GM19043 (cell line): ENCODE data around the gene NPEPPS.
"Not testable (repeated sequence)": the region's sequence is repeated elsewhere in the genome, so short reads cannot be mapped to it uniquely, and the experiment has no call there.

Experiments
- ATAC-seq: cut with Tn5 transposase; IDR thresholded peaks from one replicate; pipeline ENCODE4 v1.9.1; 2021; ENCODE audit warnings: low read depth; ENCODE audit not compliant: unreplicated experiment

The NPEPPS gene

DNA sequence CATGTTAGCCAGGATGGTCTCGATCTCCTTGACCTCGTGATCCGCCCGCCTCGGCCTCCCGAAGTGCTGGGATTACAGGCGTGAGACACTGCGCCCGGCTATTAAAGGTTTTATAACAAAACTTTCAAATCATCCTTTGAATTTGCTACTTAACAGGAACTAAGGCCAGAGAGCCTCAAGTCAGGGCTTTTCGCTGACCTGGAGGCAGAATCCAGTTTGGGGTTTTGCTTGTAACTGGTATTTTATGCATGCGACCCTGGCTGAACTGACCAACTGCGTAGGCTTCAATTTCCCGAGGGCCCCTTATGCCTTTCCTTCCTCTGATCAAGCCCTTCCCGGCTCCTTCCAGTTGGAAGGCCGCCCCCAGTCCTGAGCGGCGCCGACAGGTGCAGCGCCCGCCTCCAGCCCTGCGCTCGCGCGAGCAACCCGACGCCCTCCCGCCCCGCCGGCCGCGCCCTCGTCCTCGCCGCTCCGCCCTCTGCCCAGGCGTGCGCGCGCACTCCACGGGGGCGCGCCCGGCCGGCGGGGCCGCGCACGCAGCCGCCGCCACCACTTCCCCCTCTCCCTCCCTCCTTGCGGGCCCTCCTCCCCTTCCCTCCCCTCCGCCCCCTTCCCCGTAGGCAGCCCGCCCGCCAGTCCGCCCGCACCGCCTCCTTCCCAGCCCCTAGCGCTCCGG lies at the start of gene NPEPPS:
Gene NPEPPS (plus strand): TSS at position 552 of the 676 bp plus-strand sequence. CDS start 193 bp downstream, outside the sequence.
- not testable (repeated sequence) for ATAC-seq

- not testable (repeated sequence) for ATAC-seq
Measured at GRCh38 chr17:47491841-47492212, 39.1 kb upstream of the NPEPPS start.

- ATAC-seq, result not testable (repeated sequence)
Measured at GRCh38 chr17:47499074-47499473, 31.8 kb upstream of the NPEPPS start.

- not testable (repeated sequence) for ATAC-seq
Measured at GRCh38 chr17:47499494-47499893, 31.4 kb upstream of the NPEPPS start.

- not testable (repeated sequence) for ATAC-seq
Measured at GRCh38 chr17:47500620-47501019, 30.3 kb upstream of the NPEPPS start.

DNA sequence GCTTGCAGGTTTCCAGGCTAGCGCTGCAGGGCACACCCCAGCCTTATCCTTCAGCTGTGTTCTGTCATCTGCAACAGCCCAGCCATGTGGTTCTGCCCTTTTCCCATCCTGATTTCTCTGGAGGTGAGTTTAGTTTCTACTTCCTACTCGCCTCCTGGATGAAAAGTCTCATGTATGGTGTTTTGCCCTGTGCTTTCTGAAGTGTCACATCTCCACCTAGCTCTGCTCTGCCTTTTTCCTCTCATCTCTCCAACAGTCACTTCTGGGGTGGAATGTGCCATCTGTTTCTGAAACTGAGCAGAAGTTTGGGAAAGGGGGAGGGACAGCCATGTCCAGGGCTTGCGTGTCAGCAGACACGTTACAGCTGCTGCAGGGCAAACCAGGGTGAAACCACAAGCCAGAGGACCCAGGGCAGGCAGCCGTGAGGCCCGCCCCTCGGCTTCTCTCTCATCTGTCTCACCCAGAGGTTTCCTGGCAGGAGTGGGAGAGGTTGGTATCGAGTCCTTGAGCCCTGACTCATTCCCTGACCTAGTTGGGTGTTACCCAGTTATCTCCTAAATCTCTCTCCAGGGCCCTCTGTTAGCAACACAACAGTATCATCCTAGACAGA lies 28.7 kb upstream of the NPEPPS start:
- not testable (repeated sequence) for ATAC-seq

DNA sequence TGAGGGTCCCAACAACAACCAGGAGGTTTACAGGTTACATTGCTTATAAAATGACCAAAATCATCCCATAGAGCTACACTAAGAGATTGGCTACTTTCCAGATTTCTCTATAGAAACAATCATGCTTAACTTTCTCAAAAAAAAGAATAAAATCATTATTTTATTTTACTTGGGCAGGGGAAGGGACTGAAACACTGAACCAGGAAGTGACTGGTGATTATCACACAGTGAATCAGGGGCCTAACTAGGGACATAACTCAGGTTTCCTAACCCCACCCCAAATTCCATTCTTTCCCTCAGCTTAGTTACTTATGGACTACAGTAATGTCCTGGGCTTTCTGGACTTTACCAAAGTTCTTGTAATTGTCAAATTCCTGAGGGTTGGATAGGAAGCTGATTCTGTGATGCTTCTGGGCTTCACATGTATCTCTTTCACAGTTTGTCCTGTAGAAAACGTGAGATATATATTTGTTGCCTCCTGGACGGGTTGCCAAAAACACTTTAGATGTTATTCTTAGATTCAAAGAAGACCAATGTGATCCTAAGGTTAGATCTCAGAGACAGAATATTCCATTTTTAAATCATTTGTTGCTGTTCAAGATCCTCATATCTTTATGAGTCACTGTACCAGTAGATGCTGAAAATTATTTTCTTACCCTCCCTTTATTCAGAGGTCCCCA lies 28.0 kb upstream of the NPEPPS start:
- not testable (repeated sequence) for ATAC-seq

DNA sequence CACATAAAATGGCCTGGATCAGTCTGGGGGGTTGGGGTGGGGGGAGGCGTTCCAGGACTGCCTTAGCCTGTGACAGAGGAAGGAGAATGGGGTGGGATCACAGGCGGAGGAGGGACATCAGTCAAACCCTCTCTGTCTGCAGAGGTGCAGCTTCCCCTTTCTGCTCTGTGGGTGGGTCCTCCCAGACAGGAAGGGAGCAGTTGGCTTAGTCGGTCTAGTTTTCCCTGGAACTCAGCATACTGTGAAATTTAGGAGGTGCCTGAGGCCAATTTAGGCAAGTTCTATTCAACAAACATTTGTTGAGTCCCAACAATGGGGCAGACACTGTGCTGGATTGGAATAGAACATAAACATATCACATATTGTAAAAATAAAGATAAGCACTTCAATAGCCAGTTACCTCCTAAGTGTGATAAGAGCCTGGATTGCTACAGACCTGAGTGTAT lies 19.2 kb upstream of the NPEPPS start:
- not testable (repeated sequence) for ATAC-seq

- ATAC-seq, result not testable (repeated sequence)
Measured at GRCh38 chr17:47513301-47513700, 17.6 kb upstream of the NPEPPS start.

DNA sequence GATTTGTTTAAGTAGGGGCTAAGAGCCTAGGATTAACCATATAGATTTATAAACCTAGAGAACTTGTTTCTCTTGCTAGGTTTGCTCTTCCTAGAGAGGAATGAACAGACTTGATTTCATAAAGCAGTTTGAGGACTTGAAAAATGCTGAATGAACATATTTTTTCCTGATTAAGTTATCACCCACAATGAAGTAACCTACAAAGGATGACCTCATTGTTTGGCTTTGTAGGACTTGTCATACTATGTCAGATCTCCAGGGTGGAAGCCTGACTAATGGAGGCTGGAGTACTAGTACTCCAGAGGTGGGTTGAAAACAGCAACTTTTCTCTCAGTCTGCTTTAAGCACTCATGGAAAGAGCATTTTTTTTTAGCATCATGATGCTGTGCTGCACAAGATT lies 12.0 kb upstream of the NPEPPS start:
- not testable (repeated sequence) for ATAC-seq

- not testable (repeated sequence) for ATAC-seq
Measured at GRCh38 chr17:47519365-47519764, 11.5 kb upstream of the NPEPPS start.

- not testable (repeated sequence) for ATAC-seq
Measured at GRCh38 chr17:47520279-47520678, 10.6 kb upstream of the NPEPPS start.

GRCh38 chr17:47521434-47521833 lies 9.5 kb upstream of the NPEPPS start:
- not testable (repeated sequence) for ATAC-seq

GRCh38 chr17:47522341-47522740 lies 8.6 kb upstream of the NPEPPS start:
- ATAC-seq, result not testable (repeated sequence)

DNA sequence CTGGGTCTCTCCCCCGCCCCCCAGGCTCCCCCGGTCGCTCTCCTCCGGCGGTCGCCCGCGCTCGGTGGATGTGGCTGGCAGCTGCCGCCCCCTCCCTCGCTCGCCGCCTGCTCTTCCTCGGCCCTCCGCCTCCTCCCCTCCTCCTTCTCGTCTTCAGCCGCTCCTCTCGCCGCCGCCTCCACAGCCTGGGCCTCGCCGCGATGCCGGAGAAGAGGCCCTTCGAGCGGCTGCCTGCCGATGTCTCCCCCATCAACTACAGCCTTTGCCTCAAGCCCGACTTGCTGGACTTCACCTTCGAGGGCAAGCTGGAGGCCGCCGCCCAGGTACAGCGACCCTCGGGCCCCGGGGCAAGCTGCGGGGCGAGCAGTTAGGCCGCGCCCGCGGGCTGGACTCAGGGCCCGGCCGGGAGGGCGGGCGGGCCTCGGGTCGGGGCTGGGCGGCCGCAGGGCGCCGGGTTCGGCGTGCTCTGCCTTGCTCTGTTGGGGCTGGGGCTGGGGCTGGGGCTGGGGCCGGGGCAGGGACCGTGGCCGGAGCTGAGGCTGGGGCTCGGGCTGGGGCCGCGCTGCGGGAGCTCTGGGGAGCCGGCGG lies 419 bp downstream of the NPEPPS start:
- not testable (repeated sequence) for ATAC-seq

GRCh38 chr17:47539085-47539484 lies 8.2 kb downstream of the NPEPPS start:
- not testable (repeated sequence) for ATAC-seq

GRCh38 chr17:47541676-47542075 lies 10.8 kb downstream of the NPEPPS start:
- ATAC-seq, result not testable (repeated sequence)

- ATAC-seq, result not testable (repeated sequence)
Measured at GRCh38 chr17:47544327-47544726, 13.4 kb downstream of the NPEPPS start.

DNA sequence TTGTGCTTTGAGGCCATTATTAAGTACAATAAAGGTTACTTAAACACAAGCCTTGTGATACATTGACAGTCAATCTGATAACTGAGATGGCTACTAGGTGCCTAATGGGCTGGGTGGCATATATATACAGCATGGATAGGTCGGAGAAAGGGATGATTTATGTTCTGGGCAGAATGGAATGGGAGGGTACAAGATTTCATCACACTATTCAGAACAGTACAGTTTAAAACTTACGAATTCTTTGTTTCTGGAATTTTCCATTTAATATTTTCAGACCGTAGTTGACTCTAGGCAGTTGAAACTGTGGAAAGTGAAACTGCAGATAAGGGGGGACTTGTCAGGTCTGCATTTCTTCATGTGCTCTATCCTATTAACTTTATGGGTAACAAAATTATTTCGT lies 23.8 kb downstream of the NPEPPS start:
- ATAC-seq, result not testable (repeated sequence)

DNA sequence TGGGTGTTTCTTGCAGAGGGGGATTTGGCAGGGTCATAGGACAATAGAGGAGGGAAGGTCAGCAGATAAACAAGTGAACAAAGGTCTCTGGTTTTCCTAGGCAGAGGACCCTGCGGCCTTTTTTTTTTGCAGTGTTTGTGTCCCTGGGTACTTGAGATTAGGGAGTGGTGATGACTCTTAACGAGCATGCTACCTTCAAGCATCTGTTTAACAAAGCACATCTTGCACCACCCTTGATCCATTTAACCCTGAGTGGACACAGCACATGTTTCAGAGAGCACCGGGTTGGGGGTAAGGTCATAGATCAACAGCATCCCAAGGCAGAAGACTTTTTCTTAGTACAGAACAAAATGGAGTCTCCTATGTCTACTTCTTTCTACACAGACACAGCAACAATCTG lies 25.2 kb downstream of the NPEPPS start:
- not testable (repeated sequence) for ATAC-seq

- not testable (repeated sequence) for ATAC-seq
Measured at GRCh38 chr17:47560517-47561043, 29.7 kb downstream of the NPEPPS start.
